GM18951 (cell line): ENCODE measurements around the gene MEF2D.

Experiments used
- POLR2A ChIP-seq: IDR thresholded peaks from 4 replicates; pipeline ENCODE4 v1.6.1; 2011; ENCODE audit warnings: mild to moderate bottlenecking; ENCODE audit not compliant: insufficient read length, insufficient read depth; ENCODE audit errors: extremely low read depth
- in situ Hi-C: fragments of 300-500 bp; cut with MboI; formaldehyde crosslinking; loops from one replicate; pipeline ENCODE4 v1.12.0; 2022; ENCODE audit warnings: low sequenced_read_pairs, mixed read lengths, inconsistent platforms; ENCODE audit not compliant: unreplicated experiment

The MEF2D gene

DNA sequence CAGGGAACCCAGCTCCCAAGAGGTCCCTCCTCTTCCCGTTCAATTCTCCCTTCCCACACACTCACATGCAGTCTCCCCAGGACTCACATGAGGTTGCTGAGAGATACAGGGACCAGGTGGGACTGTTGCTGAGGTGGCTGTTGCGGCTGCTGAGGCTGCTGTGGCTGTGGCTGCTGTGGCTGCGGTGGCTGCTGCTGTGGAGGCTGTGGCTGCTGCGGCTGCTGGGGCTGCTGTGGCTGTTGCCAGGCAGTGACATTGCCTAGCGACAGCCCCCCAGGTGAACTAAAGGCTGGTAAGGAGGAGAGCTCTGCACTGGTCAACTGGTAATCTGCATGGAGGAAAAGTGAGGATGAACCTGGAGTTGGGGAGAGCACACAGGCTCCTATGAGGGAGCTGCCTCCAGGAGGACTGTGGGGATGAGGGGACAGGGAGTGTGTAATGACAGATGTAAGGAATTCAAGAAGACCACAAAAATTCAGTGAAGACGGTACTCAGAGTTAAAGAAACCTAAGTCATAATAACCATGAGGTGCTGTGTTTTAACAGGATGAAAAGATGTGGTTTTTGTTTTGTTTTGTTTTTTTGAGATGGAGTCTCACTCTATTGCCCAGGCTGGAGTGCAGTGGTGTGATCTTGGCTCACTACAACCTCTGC lies 31.8 kb downstream of the MEF2D start:
- in situ Hi-C loops, result no loop called here
- no peak for TF ChIP-seq POLR2A

DNA sequence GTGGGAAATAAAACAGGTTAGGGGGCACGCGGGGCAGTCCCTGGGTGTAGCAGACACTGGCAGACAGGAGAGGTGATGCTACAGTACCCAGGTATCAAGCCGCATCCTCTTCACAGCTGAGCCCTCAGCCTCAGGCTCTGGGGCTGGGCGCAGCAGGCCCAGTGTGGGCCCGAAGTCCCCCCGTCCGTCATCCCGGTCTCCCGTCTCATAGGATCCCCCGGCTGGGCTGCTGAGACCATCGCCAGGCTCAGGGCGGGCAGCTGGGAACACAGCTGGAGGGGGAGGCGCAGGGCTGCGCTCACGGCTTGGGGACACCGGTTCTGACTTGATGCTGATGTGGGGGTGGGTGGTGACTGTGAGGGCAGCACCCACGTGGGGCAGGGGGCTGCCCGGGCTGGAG lies 32.7 kb downstream of the MEF2D start:
- no peak for TF ChIP-seq POLR2A
- in situ Hi-C loops, result no loop called here

DNA sequence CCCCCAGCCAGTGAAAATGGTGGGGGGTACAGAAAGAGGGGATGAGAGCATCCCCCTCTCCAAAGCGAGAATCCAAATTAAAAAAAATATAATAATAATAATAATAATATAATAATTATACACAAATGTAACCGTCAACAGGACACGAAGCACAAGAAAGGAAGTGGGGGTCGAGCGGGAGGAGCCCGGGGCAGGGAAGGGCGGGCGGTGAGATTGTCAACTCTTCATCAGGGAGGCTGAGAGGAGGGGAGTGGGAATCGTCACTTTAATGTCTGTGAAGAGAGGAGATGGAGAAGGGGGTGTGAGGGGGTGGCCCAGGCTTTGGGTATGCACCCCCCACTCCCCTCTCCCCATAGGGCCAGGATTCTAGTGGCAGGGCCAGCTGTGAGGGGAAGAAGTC lies 33.2 kb downstream of the MEF2D start:
- in situ Hi-C loops, result no loop called here
- no peak for TF ChIP-seq POLR2A

DNA sequence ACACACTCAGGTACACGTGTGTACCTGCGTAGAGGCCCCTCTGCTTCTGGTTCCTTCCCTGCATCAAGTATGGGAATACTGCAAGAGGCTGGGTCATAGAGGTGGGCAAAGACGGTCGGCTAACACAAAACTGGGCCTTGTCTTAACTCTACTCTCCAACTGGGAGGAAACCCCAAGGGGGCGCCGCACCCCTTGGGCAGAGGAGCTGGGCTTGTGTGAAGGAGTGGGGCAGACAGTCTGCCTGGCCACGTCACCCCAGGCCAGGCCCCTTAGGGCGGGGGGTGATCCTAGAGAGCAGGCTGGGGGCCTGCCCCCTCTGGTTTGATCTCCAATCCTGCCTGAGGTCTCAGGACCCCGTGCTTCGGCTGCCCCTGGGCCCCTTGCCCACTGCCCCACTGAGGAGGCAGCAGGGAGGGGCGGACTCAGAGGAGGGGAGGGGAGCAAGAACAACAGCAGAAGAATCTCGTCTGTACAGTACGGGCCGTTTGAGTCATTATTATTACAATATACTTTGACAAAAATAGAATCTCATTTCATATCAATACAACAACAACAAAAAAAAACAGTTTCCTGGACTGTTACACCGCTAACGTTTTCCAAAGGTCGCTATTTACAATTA lies 34.7 kb downstream of the MEF2D start:
- in situ Hi-C loops, result no loop called here
- no peak for TF ChIP-seq POLR2A

DNA sequence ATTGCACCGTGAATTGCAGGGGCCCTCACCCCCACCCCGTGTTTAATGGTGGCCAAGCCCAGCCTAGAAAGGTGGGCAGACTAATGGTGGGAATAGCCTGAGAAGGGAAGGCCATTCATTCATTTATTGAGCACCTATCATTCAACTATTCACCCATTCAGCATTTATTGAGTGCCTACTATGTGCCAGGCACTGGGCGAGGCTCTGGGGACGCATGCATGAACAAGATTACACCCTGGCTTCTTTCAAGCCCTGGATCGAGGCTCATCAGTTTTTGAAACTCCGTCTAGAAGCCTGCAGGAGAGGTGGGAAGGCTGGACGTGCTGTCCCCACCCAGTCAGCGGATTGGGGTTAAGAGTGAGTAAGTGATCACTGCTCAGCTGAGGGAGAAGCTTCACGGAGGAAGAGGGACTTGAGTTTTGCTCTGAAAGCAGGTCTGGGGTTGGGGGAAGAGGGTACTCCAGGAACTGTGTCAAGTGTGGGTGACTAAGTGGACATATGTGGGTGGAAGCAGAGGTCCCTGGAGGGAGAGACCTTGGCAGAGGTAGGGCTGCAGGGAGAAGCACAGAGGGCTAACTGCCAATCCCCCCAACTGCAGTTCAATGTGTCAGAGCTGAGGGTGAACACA lies 35.6 kb downstream of the MEF2D start:
- in situ Hi-C loops, result no loop called here
- no peak for TF ChIP-seq POLR2A

DNA sequence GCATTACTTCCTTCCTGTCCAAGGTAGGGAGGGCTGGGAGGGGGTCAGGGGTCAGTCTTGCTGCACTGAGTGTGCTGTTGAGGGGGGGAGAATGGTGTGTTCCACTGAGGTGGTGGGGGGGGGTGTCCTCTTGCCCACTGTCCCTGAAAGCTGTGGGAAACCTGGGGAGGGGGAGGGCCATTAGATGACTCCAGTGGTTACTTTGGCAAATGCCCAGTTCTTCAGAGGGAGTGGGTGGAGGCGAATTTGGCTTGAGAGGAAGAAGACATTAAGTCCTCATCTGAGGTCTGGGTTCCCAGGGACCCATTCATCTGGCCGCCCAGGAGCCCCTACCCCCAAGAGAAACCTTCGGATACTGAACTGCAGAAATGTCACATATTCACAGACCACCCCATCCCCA lies 36.2 kb downstream of the MEF2D start:
- in situ Hi-C loops, result no loop called here
- TF ChIP-seq POLR2A, result no peak

DNA sequence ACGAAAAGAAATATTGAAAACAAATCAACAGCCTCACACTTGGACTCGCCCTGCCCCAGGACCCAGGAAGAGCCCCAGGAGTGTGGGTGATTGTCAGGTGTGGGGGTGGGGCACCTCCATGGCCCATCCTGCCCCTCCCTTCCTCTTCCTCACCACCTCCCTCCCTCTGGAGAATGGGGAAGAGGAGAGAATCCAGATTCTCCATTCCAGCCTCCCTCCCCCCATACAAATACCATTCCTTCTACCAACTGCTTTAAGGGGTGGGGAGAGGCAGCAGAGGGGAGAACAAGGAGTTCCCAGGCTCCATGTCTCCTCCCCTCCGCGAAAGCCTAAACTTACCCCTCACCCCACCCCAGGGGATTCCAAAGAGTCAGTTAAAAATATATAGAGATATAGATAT lies 36.7 kb downstream of the MEF2D start:
- in situ Hi-C loops, result no loop called here

DNA sequence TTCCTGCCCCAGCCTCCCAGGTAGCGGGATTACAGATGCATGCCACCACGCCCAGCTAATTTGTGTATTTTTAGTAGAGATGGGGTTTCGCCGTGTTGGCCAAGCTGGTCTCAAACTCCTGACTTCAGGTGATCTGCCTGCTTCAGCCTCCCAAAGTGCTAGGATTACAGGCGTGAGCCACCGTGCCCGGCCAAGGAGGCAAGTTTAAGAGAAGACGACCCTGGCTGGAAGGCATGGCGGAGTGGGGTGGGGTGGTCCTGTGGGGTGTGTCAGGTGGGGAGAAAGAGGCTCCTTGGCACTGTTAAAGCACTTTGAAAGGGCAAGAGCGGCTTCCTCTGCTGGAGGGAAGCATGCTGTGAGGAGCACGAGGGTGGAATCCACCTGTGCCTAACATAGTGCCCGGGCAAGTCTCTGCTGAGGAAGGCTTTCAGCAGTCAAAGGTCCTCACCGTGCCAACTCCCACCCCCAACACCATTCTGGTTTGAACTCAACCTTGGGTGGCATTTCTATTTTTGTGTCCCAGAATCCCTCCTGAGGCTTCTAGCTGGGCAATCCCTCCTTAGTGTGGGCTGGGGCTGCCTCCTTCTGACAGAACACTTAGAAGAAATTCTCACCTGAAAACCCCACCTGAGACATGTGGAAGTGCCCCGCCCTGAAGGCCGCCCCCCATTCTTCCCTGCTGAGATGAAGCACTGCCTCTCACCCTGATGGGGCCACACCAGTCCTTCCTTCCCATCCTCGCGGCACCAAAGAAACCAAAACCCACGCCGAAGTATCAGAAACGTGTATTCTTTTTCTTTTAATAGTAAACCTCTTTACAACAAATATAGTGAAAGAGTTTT lies 37.4 kb downstream of the MEF2D start:
- no peak for TF ChIP-seq POLR2A
- in situ Hi-C loops, result no loop called here

More for the DNA sequence above, 36.7 kb downstream of the MEF2D start:
- TF ChIP-seq POLR2A, result no peak

DNA sequence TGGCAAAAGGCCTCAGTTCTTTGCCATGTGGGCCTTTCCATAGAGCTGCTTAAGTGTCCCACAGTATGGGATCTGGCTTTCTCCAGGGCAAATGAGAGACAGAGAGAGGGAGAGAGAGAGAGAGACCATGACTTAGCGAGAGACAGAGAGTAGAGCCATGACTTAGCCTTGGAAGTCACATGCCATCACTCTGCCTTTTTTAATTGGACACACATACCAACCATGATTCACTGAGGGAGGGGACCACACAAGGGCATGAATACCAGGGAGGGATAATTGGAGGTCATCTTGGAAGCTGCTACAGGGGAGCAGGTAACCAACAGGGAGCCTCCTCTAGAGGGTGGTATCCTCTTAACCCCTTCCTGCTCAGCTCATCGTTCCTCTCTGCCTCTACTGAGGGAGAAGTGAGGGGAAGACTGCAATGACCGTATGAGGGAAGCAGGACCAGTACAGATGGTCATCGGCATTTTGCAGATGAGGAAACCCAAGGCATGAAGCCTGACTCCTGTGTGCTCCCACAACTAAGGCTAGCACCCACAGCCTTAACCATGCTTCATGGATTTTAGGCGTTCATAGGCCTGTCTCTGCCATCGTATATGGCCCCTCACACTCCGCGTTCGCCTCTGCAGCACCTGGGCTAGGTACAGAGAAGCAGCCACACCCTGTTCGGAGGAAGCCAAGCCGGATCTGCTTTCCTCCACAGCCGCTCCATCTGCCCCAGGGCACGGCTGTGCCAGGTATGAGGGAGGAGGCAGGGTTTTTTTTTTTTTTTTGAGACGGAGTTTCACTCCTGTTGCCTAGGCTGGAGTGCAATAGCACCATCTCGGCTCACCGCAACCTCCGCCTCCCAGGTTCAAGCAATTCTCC lies 38.6 kb downstream of the MEF2D start:
- no peak for TF ChIP-seq POLR2A
- in situ Hi-C loops, result no loop called here

DNA sequence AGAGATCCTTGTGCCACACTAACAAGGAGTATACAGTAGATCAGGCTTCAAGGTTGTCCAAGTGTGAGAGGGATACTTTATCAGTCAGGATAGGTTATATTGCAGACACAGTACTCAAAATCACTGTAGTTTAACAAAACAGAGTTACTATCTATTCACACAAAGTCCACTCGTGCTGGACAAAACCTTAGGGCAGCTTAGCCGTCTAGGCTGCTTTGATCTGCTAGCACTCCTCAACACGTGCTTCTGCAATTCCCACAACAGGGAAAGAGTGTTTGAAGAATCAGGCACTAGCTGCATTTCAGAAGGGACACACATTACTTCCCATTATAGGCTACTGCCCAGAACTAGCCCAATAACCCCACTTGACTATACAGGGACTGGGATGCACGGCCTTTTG lies 39.5 kb downstream of the MEF2D start:
- in situ Hi-C loops, result no loop called here
- TF ChIP-seq POLR2A, result no peak

DNA sequence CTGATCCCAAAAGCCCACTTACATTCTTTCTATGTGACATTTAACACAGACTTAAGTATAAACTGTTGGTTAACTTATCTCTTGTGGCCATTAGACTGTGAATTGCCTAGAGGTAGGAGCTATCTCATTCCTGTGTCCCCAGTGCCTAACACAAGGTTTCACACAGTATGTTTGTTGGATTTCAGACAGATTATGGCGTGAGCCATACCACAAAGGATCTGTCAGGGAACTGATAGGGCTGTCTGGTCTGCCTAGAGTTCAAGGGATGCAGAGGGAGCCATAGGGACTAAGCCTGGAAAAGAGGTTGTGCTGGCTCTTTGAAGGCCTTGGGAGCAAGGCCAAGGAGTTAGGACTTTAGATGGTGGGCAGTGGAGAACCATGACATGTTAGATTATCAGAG lies 40.0 kb downstream of the MEF2D start:
- TF ChIP-seq POLR2A, result no peak
- in situ Hi-C loops, result no loop called here

DNA sequence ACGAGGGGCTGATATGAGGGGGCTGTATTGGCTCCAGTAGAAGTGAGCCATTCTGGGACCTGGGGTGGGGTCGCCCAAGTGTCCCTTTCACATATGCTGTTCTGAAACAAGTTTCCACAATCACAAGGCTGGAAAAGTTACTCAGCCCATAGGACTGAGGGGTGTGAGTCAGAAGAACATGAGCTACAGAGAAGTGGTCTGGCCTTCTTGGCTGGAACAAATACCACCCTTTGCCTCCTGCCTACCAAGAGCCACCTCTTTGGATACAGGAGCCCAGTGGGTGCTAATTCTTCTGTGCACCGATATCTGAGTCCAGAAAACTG lies 42.4 kb downstream of the MEF2D start:
- in situ Hi-C loops, result no loop called here
- no peak for TF ChIP-seq POLR2A

DNA sequence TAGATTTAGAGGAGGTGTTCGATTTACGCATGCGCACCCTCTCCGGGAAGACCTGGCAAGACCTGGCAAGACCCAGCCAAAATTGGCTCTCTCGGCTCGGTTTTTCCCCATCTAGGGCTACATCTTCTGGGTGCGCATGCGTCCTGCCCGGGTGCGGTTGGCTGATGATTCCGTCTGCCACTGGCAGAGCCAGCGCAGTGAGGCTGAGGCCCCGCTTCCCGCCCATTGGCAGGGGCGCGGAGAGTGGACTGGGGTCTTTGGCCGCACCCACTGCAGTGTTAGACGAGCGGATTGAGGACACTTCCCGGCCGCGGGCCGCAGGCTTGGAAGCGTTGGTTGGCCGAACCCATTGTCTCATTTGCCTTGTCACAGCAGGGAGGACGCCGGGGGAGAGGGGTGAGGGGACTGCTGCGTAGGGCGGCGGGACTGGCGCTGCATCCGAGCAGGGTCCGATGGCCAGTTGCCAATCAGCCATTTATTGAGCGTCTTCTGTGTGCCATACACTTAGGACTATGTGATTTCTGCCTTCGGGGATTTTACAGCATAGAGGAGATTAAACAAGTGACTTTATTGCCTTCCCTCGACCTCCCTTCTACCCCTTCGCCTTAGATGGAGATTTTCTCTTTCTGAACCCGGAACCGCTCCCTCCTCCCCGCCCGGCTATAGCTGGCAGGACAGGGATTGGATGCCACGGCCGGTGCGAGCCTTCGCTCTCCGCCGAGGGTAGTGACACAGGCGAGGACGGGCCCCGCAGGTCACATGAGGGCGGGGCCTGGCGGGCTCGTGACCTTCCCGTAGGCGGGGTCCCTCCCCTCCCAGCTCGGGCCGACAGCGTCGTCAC lies 43.7 kb downstream of the MEF2D start:
- TF ChIP-seq POLR2A, result peak; percentile 62
- in situ Hi-C loops, result no loop called here
